Left cardiac atrium (tissue), 4 donors: Measurements from ENCODE around the gene DOCK2. TPM values are rescaled to one million over a fixed set of nuclear protein-coding genes. Genes with fewer than 3 reads are reported as not detected.

Source experiments
- ATAC-seq, 2 donors: fragments of 200-7000 bp; cut with Tn5 transposase; one replicate each; pipeline ENCODE4 v1.9.1; 2020; ENCODE audit warnings: mild to moderate bottlenecking in 2 of 2, moderate library complexity in 2 of 2
- DNase-seq: peaks from one replicate; pipeline ENCODE4 v3.0.0-alpha.2; 2020
- intact Hi-C, 2 donors: fragments of 100-400 bp; cut with DNase I; formaldehyde crosslinking; loops; one replicate each; pipeline versions ENCODE4 v1.14.1 to v1.15.1; 2022 to 2023
- total RNA-seq, 2 donors: library from RNA; stranded (reverse); fragmentation: NEBNext Ultra II Directional; extraction: Animal tissue kit (Norgen Biotek cat#: 25700); gene quantifications; one replicate each; pipeline ENCODE4 v1.2.1, GENCODE V29; 2021
- donor health status: DM: no; HTN: yes; CAD: no.
- donor health status: DM: no; HTN: yes; CAD: no; lungs with severe emphysema.
- donor health status: DM: yes; HTN: yes; CAD: no.
- donor health status: Dilated cardiomyopathy.

The DOCK2 gene
- total RNA-seq, 2 donors from 2014 or later = 12.1 to 17.2 TPM

GRCh38 chr5:170107674-170108073, 470.6 kb downstream of the DOCK2 start:
- intact Hi-C loops = no loop called here
- ATAC-seq (no peak), DNase-seq (no peak)

- intact Hi-C loops = no loop called here
- DNase-seq (no peak), ATAC-seq (no peak)
Measured at GRCh38 chr5:170108266-170108785, 471.3 kb downstream of the DOCK2 start.

DNA sequence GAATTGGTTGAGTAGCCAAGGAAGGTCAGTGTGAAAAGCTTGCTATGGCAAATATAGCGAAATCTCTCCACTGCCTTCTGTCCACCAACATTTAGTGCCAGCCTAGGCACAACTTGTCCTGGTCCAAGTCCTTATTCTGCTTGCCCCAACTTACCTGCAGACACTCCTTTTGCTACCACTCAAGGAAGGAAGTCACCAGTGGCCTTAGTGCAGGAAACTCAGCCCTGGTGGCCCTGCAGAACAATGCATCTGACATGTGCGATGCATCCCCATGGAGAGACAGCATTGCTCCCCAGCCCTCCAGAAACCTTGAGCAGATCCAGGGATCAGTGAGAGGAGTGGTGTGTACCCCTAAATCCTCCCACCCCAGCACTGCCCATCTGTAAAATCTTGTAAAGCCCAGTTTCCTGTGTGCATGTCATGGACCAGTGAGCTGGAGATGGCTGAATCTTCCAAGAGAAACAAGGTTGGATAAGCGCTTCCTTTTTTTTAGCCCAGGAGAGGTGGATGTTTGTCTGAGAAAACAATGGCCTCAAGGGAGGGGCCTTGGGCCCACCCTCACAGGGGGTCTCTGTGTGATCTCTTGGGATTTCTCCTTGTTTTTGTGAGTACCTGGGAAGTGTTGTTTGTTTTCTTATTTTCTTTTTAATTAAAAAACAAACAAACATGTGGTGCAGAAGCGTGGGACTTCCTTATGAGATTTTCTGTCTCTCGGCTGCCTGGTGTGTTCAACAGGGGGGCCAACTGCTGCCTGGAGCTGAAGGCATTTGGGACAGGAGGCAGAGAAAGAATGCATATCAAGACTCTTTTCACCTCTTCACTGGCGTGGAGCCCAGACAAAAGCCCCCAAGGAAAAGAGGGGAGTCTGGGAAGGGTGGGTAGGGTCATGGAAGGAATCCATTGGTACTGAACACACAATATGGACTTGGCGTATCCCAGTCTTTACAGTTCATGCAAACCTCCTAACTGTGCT, 472.3 kb downstream of the DOCK2 start:
- DNase-seq (no peak), ATAC-seq (no peak)
- intact Hi-C loops = no loop called here

GRCh38 chr5:170110403-170111087, 473.5 kb downstream of the DOCK2 start:
- intact Hi-C loops = no loop called here
- DNase-seq (no peak), ATAC-seq (no peak)

DNA sequence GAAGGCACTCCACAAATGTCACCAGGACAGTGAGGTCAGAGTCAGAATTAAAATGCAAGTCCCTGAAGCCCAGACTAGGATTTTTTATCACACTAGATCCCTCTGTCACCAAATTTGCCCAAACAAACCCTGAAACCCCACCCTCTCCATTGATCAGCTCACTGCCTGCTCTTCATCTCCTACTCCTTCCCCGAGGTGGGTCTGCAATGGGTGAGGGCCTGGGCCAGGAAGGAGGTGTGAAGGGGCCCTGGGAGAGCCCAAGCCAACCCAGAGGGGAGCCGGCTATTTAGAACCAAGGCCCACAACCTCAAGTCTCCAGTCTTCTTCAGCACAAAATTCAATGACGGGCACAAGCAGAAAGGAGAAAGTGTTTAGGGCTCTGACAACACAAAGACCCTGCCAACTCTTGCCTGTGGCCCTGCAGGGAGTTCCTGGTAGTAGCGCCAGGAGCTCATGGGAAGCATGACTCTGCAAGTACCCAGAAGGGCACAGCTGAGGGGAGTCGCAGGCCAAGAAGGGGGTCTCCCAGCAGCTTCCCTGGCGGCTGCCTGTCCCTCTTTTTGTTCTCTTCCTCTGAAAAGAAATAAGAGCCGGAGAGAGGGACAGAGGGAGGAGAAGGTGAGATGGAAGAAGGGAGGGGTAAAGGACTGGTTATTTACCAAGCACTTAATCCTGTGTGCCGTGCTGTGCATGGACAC, 474.2 kb downstream of the DOCK2 start:
- DNase-seq = no peak
- ATAC-seq = no peak
- intact Hi-C loops = no loop called here

DNA sequence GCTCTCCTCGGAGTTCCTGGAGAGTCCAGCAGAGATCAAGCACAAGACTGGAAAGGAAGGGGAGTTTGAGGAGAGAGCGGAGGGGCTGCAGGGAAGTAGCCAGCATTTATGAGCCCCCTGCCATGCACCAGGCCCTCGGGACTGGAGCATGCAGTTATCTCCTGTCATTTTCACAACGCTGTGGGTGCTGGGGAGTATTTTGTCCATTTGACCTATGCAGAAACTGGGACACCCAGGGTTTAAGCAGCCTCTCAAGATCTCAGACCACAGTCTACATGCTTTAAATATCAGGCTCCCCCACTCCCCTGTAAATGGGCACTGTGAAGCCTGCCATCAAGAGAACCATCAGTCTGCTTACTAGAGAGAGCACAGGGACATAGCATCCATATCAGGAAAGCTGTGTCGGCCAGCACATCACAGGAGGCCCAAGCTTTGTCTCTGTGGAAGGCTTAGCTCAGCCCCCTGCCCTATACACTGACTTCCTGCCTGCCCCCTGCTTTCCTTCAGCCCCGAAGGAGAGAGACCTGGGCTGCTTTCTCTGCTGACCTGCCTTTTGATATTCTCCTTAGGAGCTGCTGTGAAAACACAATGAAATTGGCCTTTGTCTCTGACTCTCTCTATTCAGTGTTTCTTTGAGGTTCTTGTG, 475.9 kb downstream of the DOCK2 start:
- ATAC-seq (no peak), DNase-seq (no peak)
- intact Hi-C loops = no loop called here

- ATAC-seq (no peak), DNase-seq (no peak)
- intact Hi-C loops = no loop called here
Measured at GRCh38 chr5:170113522-170113900, 476.4 kb downstream of the DOCK2 start.

- DNase-seq = no peak
- ATAC-seq = no peak
- intact Hi-C loops = no loop called here
Measured at GRCh38 chr5:170114271-170114670, 477.2 kb downstream of the DOCK2 start.

DNA sequence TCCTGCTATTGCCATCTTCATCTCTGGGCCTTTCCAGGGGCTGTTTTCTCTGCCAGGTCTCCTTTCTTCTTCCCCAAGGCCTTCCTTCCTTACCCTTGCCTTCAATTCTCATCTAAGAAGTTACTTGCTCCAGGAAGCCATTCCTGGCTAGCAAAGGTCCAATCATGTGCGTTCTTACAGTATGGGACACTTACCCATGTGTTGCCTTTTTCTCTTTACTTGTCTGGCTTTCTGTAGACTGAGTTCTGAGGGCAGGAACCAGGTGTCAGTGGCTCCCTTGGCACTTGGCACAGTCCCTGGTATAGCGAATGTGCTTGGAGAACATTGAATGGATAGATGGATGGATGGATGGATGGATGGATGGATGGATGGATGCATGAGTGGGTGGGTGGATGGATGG, 478.9 kb downstream of the DOCK2 start:
- DNase-seq (no peak), ATAC-seq (no peak)
- intact Hi-C loops = no loop called here

DNA sequence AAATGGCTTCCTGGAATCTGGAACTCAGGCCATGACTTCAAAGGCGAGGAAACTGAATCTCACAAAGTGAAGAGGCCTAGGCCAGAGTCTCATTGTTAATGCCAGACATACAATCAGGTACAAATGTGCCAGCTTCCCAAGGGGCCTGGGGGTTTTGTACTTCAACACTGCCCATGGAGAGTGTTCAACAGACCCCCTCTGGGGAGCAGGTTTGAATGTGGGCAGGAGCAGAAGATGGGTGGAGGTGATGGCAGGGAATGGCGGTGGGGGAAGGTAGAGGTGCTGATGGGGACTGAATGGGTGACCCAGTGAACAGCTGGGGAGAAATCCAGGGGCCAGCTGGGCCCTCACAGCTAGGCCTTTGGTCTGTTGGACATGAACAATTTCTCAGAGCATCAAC, 480.7 kb downstream of the DOCK2 start:
- no peak for DNase-seq
- ATAC-seq = no peak
- intact Hi-C loops = no loop called here

- ATAC-seq = no peak
- intact Hi-C loops = no loop called here
- no peak for DNase-seq
Measured at GRCh38 chr5:170120576-170120975, 483.5 kb downstream of the DOCK2 start.

- no peak for ATAC-seq
Measured at GRCh38 chr5:170121321-170121720, 484.2 kb downstream of the DOCK2 start.

GRCh38 chr5:170126061-170126460, 489.0 kb downstream of the DOCK2 start:
- intact Hi-C loops = no loop called here
- no peak for ATAC-seq
- no peak for DNase-seq

More at GRCh38 chr5:170121321-170121720, 484.2 kb downstream of the DOCK2 start:
- intact Hi-C loops = no loop called here
- no peak for DNase-seq

DNA sequence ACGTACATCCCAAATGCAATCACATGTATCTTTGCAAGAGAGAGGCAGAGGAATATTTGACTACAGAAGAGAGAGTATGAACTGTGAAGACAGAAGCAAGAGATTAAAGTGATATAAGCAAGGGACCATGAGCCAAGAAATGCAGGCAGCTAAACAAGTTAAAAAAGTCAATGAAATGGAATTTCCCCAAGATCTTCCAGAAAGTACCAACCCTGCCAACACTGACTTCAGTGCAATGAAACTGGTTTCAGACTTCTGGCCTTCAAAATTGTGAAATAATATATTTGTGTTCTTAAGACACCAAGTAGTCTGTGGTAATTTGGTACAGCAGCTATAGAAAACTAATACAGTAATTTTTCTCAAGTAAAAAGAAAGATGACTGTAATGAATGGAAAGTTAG, 489.6 kb downstream of the DOCK2 start:
- ATAC-seq (no peak), DNase-seq (no peak)
- intact Hi-C loops = no loop called here

DNA sequence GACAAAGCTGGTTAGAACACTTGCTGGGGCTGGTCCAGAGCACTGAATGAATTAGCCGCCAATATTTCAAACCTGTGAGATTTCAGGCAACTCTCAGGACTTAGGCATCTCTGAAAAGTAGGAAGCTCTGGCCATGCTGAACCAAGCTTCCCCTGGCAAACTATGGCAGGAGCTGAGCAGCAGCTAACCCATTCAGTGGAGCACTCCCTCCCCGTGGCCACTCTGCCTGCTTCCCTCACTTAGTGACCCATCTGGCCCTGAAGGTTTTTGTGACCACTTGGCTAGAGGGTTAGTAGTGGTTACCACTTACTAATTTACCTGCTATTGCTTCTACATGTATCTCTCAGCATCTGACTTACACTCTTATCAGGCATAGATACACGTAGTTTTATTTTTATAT, 494.2 kb downstream of the DOCK2 start:
- intact Hi-C loops = no loop called here

GRCh38 chr5:170132269-170132975, 495.3 kb downstream of the DOCK2 start:
- ATAC-seq = no peak
- intact Hi-C loops = no loop called here
- DNase-seq = no peak

More for the DNA sequence above, 494.2 kb downstream of the DOCK2 start:
- DNase-seq (no peak), ATAC-seq (no peak)
